Endothelial cell of umbilical vein (primary cell): ENCODE measurements around the gene SMIM17. TPM values are rescaled to one million over a fixed set of nuclear protein-coding genes. Genes with fewer than 3 reads are reported as not detected.

ENCODE experiments used
- BruUV-seq: library from RNA; stranded (reverse); fragments of 400-500 nt; replicated peaks from 2 replicates; lab custom pipeline; 2021; lab: Mats Ljungman, UMichigan
- CTCF ChIA-PET: fragments of 300-600, 350-600 bp; sonication (Branson Sonifier 250); formaldehyde crosslinking; loops from one replicate; lab custom pipeline; 2021; ENCODE audit warnings: antibody characterized with exemption, inconsistent platforms; lab: Charles Lee
- POLR2A ChIA-PET: fragments of 300-600, 350-600 bp; sonication (Branson Sonifier 250); formaldehyde crosslinking; loops from one replicate; lab custom pipeline; 2021; ENCODE audit warnings: antibody characterized with exemption, inconsistent platforms; lab: Charles Lee
- DNase-seq: peaks from one replicate; pipeline ENCODE4 v3.0.0-alpha.2; 2011; ENCODE audit warnings: low read depth, low spot score
- FAIRE-seq: peaks from 2 replicates; lab custom pipeline; 2011; peaks lifted over from hg19 to GRCh38; lab: Jason Lieb, UNC
- H2AFZ ChIP-seq: 2 replicates; pipeline ENCODE4 v1.6.0; 2012; ENCODE audit warnings: low read depth, low read length, control low read depth, inconsistent platforms
- H3K27ac ChIP-seq: 2 replicates; pipeline ENCODE4 v1.5.1; 2011; ENCODE audit warnings: low read depth, mild to moderate bottlenecking, control low read depth, low read length, moderate library complexity; ENCODE audit not compliant: insufficient read depth
- H3K27me3 ChIP-seq, 2 experiments: 2 replicates each; pipeline versions ENCODE4 v1.6.0 to v1.6.1; 2011; ENCODE audit warnings: low read length in 2 of 2, mixed read lengths in 1 of 2; ENCODE audit not compliant: control insufficient read depth in 2 of 2, insufficient read depth in 2 of 2
- H3K36me3 ChIP-seq, 2 experiments: 2 replicates in 1 of 2; 3 replicates in 1 of 2; pipeline ENCODE4 v1.5.1; 2011; ENCODE audit warnings: low read length in 2 of 2, mild to moderate bottlenecking in 1 of 2, moderate library complexity in 1 of 2; ENCODE audit not compliant: control insufficient read depth in 2 of 2, insufficient read depth in 2 of 2; ENCODE audit errors: extremely low read depth in 1 of 2
- H3K4me1 ChIP-seq: 3 replicates; pipeline ENCODE4 v1.5.1; 2011; ENCODE audit warnings: mild to moderate bottlenecking, low read length; ENCODE audit not compliant: control insufficient read depth, insufficient read depth; ENCODE audit errors: extremely low read depth
- H3K4me2 ChIP-seq: 2 replicates; pipeline ENCODE4 v1.6.1; 2011; ENCODE audit warnings: low read length, control low read depth, mixed read lengths; ENCODE audit not compliant: insufficient read depth
- H3K4me3 ChIP-seq, 3 experiments: fragments of 200-600 bp in 1 of 3; sonication (generic), shearing (Covaris generic) in 1 of 3; replicated peaks in 1 of 3; 2 replicates each; pipeline ENCODE4 v1.5.1; 2011 to 2016; ENCODE audit warnings: control low read depth in 3 of 3, low read length in 3 of 3, mild to moderate bottlenecking in 2 of 3, inconsistent platforms in 1 of 3, low read depth in 1 of 3, moderate library complexity in 1 of 3; ENCODE audit not compliant: insufficient read depth in 1 of 3
- H3K79me2 ChIP-seq: 2 replicates; pipeline ENCODE4 v1.6.0; 2012; ENCODE audit warnings: low read length, inconsistent platforms; ENCODE audit not compliant: control insufficient read depth, insufficient read depth
- H3K9ac ChIP-seq: replicated peaks from 2 replicates; pipeline ENCODE3; 2011; ENCODE audit warnings: low read length, control low read depth; ENCODE audit not compliant: insufficient read depth; ENCODE audit errors: extremely low read depth
- H3K9me1 ChIP-seq: replicated peaks from 3 replicates; pipeline ENCODE4 v1.6.0; 2011; ENCODE audit warnings: mild to moderate bottlenecking, low read length; ENCODE audit not compliant: control insufficient read depth, insufficient read depth; ENCODE audit errors: extremely low read depth
- H3K9me3 ChIP-seq: replicated peaks from 2 replicates; pipeline ENCODE4 v1.5.1; 2012; ENCODE audit warnings: low read length, inconsistent platforms; ENCODE audit not compliant: control insufficient read depth, insufficient read depth
- H4K20me1 ChIP-seq: replicated peaks from 2 replicates; pipeline ENCODE3; 2011; ENCODE audit warnings: mild to moderate bottlenecking, low read length; ENCODE audit not compliant: control insufficient read depth, insufficient read depth; ENCODE audit errors: extremely low read depth
- EZH2 ChIP-seq: IDR thresholded peaks from 2 replicates; pipeline ENCODE4 v1.6.1; 2012; ENCODE audit warnings: borderline replicate concordance, low read depth, mild to moderate bottlenecking, moderate library complexity, low read length, inconsistent platforms; ENCODE audit not compliant: severe bottlenecking
- FOS ChIP-seq: IDR thresholded peaks from 2 replicates; pipeline ENCODE4 v1.6.1; 2011; ENCODE audit warnings: mild to moderate bottlenecking, low read length, moderate library complexity, borderline replicate concordance; ENCODE audit not compliant: insufficient read depth
- GATA2 ChIP-seq: IDR thresholded peaks from 2 replicates; pipeline ENCODE4 v1.7.0; 2011; ENCODE audit warnings: low read depth, mild to moderate bottlenecking, moderate library complexity, mixed read lengths, low read length; ENCODE audit not compliant: insufficient read length, insufficient read depth
- JUN ChIP-seq: IDR thresholded peaks from 2 replicates; pipeline ENCODE4 v1.6.1; 2011; ENCODE audit warnings: borderline replicate concordance, low read depth; ENCODE audit not compliant: insufficient read length, insufficient read depth
- MAX ChIP-seq: IDR thresholded peaks from 2 replicates; pipeline ENCODE4 v1.6.1; 2011; ENCODE audit not compliant: insufficient read depth, insufficient read length
- MYC ChIP-seq: IDR thresholded peaks from one replicate; pipeline ENCODE4 v1.6.1; 2011; ENCODE audit warnings: mild to moderate bottlenecking, low read depth, low read length
- POLR2A ChIP-seq: IDR thresholded peaks from 2 replicates; pipeline ENCODE4 v1.6.1; 2012; ENCODE audit warnings: low read depth, mild to moderate bottlenecking, control low read depth, low read length
- POLR2AphosphoS5 ChIP-seq: IDR thresholded peaks from 2 replicates; pipeline ENCODE4 v1.6.1; 2012; ENCODE audit warnings: low read depth, mild to moderate bottlenecking, control low read depth, low read length, moderate library complexity; ENCODE audit not compliant: insufficient read depth
- dilution Hi-C: fragments of 300-500 bp; cut with MboI; formaldehyde crosslinking; loops from one replicate; pipeline ENCODE4 v1.15.0; 2019; ENCODE audit warnings: low sequenced_read_pairs; ENCODE audit not compliant: extremely low pct_ligation_motif_present
- intact Hi-C: fragments of 100-400 bp; cut with micrococcal nuclease; formaldehyde crosslinking; loops from one replicate; pipeline ENCODE4 v1.10.0; 2022
- polyA plus RNA-seq, 4 experiments: library from polyadenylated mRNA; depleted of rRNA in 3 of 4; stranded (reverse) in 3 of 4; unstranded in 1 of 4; fragments of >200 nt; gene quantifications; 2 replicates each; pipeline versions ENCODE4 v1.2.1 to v1.2.3, GENCODE V29; 2011 to 2012; ENCODE audit warnings: missing spikeins in 1 of 4
- total RNA-seq: library from RNA; stranded (reverse); gene quantifications from 2 replicates; pipeline ENCODE4 v1.2.3, GENCODE V29; 2021
- TF ChIP-seq, protein P1 (sequence below), 2 donors: IDR thresholded peaks; 1 replicate in 1 of 2; 2 replicates in 1 of 2; pipeline ENCODE4 v1.5.1; 2011; ENCODE audit warnings: low read length in 2 of 2, mild to moderate bottlenecking in 2 of 2, moderate library complexity in 2 of 2, control low read depth in 1 of 2, inconsistent platforms in 1 of 2, low read depth in 1 of 2; ENCODE audit not compliant: insufficient read depth in 1 of 2; ENCODE audit errors: extremely low read depth in 1 of 2

The SMIM17 gene
- total and polyA plus RNA-seq, 2 donors (not counting 3 experiments of a cell fraction or from before 2014, with no cell fraction given): 0.10 to 1.4 TPM

- Histone ChIP-seq H3K9ac (no peak overlapping the region), H3K4me3 (no peak overlapping the region), H3K36me3 (peaks cover 5 to 8% of the 10 kb centered on the region in 2 experiments), H4K20me1 (no peaks in the 10 kb centered on the region), H3K4me2 (no peak overlapping the region), H2AFZ (no peak overlapping the region), H3K9me3 (no peaks in the 10 kb centered on the region), H3K4me1 (no peaks in the 10 kb centered on the region), H3K27me3 (no peaks in the 10 kb centered on the region), H3K27ac (no peak overlapping the region), H3K79me2 (peaks cover 15% of the 10 kb centered on the region), H3K9me1 (no peaks in the 10 kb centered on the region)
- DNase-seq: no peak
- POLR2A ChIA-PET: no interaction called here
- FAIRE-seq: no peak
- dilution Hi-C loops (no loop called here), intact Hi-C loops (no loop called here)
- CTCF ChIA-PET: no interaction called here
- no TSS peak for BruUV-seq
- TF ChIP-seq FOS (no peak), MYC (no peak), MAX (no peak), POLR2A (no peak), GATA2 (no peak)
These were observed 39.1 kb upstream of the SMIM17 start for GRCh38 chr19:56603829-56604228.

- peaks cover 0 to 4% of the 10 kb centered on the region in 2 experiments for H3K36me3 ChIP-seq
- peak; percentile 28 for FAIRE-seq
These were observed 34.5 kb upstream of the SMIM17 start for GRCh38 chr19:56608274-56608964.

More at GRCh38 chr19:56608274-56608964, 34.5 kb upstream of the SMIM17 start:
- dilution Hi-C loops (no loop called here), intact Hi-C loops (no loop called here)
- Histone ChIP-seq H3K27me3 (no peaks in the 10 kb centered on the region), H3K4me3 (no peak overlapping the region), H3K9me3 (no peaks in the 10 kb centered on the region), H3K27ac (no peak overlapping the region), H2AFZ (no peak overlapping the region), H4K20me1 (no peaks in the 10 kb centered on the region), H3K4me1 (no peaks in the 10 kb centered on the region), H3K79me2 (peaks cover 7% of the 10 kb centered on the region), H3K9me1 (no peaks in the 10 kb centered on the region), H3K9ac (no peak overlapping the region), H3K4me2 (no peak overlapping the region)
- TF ChIP-seq JUN (no peak), FOS (no peak), POLR2AphosphoS5 (no peak), MYC (no peak), MAX (no peak), EZH2 (no peak), POLR2A (no peak), GATA2 (no peak)
- TF ChIP-seq, protein P1, sequence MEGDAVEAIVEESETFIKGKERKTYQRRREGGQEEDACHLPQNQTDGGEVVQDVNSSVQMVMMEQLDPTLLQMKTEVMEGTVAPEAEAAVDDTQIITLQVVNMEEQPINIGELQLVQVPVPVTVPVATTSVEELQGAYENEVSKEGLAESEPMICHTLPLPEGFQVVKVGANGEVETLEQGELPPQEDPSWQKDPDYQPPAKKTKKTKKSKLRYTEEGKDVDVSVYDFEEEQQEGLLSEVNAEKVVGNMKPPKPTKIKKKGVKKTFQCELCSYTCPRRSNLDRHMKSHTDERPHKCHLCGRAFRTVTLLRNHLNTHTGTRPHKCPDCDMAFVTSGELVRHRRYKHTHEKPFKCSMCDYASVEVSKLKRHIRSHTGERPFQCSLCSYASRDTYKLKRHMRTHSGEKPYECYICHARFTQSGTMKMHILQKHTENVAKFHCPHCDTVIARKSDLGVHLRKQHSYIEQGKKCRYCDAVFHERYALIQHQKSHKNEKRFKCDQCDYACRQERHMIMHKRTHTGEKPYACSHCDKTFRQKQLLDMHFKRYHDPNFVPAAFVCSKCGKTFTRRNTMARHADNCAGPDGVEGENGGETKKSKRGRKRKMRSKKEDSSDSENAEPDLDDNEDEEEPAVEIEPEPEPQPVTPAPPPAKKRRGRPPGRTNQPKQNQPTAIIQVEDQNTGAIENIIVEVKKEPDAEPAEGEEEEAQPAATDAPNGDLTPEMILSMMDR (IDR thresholded peaks at IDR 0.05; ENCODE audit: extremely low read depth in 1 of 2, insufficient read depth in 1 of 2, low read depth in 1 of 2, low read length in 2 of 2): no peak
- BruUV-seq: no TSS peak
- peak; percentile 9 for DNase-seq
- ChIA-PET POLR2A (no interaction called here), CTCF (no interaction called here)
